Measurements from ENCODE around the gene RNU7-1. TPM values are rescaled to one million over a fixed set of nuclear protein-coding genes. Genes with fewer than 3 reads are reported as not detected.
A peak's percentile ranks its signal among the peaks of the same experiment; 100 is the strongest.
"Not testable (repeated sequence)": the region's sequence is repeated elsewhere in the genome, so short reads cannot be mapped to it uniquely, and the experiment has no call there.

The RNU7-1 gene
- not detected for total RNA-seq
- long read RNA-seq, result 0 reads

DNA sequence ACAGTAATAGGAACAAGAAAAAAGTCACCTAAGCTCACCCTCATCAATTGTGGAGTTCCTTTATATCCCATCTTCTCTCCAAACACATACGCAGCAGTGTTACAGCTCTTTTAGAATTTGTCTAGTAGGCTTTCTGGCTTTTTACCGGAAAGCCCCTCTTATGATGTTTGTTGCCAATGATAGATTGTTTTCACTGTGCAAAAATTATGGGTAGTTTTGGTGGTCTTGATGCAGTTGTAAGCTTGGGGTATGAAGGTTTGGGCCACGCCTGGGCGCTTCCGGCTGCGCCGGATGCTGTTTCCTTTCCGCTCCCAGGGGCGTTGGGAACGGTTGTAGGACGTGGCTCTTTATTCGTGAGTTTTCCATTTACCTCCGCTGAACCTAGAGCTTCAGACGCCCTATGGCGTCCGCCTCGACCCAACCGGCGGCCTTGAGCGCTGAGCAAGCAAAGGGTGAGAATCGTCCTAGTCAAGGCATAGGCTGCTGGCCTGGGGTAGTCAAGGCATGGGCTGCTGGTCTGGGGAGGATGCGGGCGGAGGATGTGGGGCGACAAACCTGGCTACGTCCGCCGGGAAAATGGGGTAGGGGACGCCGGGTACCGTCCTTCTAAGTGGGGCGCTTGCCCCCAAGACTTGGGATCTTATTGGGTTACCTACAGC lies at the start of gene RNU7-1, which contains the start of gene C12orf57:
TSS of gene RNU7-1 (plus strand) at position 95 of the 659 bp plus-strand sequence.
TSS of gene C12orf57 (plus strand) at position 301 of the 659 bp plus-strand sequence. CDS start at position 401, 100 bp downstream.
- peak; percentile 71 for ATAC-seq
- intact Hi-C loops (cut with DNase I), result loop anchor here (1.0 to 5.0 kb wide), 4 partner anchors 17 to 165 kb away; partner anchors contain the start of genes ATN1, C1RL and SPSB2
- DNase-seq (ENCODE audit: missing footprints), result peak; percentile 81

DNA sequence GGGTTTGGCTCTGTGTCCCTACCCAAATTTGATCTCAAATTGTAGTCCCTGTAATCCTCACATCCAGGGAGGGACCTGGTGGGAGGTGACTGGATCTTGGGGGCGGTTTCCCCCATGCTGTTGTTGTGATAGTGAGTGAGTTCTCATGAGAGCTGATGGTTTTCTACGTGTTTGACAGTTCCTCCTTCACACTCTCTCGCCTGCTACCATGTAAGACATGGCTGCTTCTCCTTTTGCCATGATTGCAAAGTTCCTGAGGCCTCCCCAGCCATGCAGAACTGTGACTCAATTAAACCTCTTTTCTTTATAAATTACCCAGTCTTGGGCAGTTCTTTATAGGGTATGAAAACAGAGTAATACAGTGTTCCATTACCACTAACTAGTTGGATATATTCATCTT lies 49.3 kb upstream of the RNU7-1 start:
- ATAC-seq (no peak), DNase-seq (ENCODE audit: missing footprints) (no peak)
- intact Hi-C loops (cut with DNase I), result no loop called here

DNA sequence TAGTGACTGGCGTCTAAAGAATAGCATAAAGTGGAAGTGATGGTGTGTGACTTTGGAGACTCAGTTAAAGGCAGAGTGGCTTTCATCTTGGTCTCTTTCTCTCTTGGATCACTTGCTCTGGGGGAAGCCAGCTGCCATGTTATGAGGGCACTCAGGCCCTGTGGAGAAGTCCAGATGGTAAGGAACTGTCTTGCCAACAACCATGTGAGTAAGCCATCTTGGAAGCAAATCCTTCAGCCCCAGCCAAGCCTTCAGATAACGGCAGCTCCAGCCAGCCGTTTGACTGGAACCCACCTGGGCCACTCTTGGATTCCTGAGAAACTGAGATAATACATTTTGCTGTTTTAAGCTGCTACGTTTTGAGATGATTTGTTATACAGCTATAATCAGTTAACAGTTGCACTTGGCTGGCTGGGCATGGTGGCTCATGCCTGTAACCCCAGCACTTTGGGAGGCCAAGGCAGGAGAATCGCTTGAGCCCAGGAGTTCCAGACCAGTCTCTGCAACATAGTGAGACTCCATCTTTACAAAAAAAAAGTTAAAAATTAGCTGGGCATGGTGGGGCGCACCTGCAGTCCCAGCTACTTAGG lies 46.7 kb upstream of the RNU7-1 start:
- no peak for DNase-seq (ENCODE audit: missing footprints)
- intact Hi-C loops (cut with DNase I), result no loop called here

DNA sequence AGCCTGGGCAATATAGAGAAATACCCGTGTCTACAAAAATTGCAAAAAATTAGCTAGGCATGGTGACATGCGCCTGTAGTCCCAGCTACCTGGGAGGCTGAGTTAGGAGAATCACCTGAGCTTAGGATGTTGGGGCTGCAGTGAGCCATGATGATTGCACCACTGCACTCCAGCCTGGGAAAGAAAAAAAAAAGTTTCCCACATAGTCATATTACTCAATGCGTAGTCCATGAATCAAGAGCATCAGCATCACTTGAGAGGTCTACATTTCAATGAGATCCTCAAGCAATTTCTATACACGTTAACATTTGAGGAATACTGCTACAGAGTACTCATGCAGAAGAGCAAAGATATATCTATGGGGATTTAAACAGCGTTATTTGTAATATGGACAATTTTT lies 44.2 kb upstream of the RNU7-1 start:
- DNase-seq (ENCODE audit: missing footprints) (no peak), ATAC-seq (no peak)
- intact Hi-C loops (cut with DNase I), result no loop called here

More for the DNA sequence above, 46.7 kb upstream of the RNU7-1 start:
- ATAC-seq, result no peak

DNA sequence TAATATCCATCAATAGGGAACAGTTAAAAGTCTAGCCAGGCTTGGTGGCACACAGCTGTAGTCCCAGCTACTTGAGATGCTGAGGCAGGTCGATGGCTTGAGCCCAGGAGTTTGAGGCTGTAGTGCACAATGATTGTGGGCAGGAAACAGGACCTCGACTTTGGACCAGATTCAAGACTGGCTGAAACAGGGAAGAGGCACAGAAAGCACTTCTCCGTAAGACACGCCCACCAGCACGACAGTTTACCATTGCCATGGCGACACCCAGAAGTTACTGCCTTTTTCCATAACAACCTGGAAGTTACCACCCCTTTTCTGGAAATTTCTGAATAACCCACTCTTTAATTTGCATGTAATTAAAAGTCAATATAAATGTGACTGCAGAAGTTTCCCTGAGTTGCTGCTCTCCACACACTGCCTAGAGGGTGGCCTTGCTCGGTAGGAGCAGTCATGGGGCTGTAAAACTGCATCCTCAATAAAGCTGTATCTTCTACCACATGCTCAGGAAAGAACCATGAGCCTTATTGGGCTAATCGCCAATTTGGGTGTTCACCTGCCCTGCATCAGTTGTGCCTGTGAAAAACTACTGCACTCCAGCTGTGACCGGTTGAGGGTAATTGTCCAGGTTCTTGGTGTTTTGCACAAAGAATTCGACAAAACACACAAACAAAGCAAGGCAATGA lies 43.6 kb upstream of the RNU7-1 start:
- ATAC-seq, result no peak
- peak; percentile 78 for DNase-seq (ENCODE audit: missing footprints)
- intact Hi-C loops (cut with DNase I), result no loop called here

DNA sequence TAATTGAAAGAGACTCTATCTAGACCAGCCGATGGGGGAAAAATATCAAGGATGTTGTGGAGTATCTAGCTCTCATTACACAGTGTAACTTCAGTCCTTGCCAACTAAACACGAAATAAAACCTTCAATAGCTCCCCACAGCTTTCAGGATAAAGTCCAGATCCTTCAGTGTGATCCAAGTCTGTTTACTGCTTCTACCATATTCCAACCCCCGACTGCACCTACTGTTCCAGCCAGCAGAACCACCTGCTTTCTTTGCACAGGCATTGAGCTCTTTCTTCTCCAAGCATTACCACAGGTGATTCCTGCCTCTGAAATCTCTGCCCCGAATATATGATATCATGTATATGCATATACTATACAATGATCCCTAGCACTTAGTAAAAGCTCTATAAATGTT lies 41.2 kb upstream of the RNU7-1 start:
- ATAC-seq, result no peak
- DNase-seq (ENCODE audit: missing footprints), result no peak
- intact Hi-C loops (cut with DNase I), result no loop called here

DNA sequence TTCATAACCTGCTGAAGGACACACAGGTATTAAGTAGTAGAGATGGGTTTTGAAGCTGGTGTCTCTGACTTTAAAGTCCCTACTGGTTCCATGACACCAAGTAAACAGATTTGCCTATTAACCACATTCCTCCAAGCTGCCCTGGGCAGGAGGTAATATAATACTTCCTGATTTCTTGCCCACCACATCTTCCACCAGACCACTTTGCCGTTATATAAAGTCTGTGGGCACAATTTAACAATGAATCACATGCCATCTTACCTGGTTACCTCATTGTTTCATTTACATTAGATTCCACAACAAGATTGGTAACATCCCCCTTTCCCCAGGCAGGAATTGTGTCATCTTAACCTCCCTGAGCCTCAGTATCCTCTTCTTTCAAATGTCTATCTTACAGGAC lies 39.9 kb upstream of the RNU7-1 start:
- intact Hi-C loops (cut with DNase I), result loop anchor here (2.0 kb wide), 1 partner anchor 21 kb away; no protein-coding TSS in a partner anchor
- DNase-seq (ENCODE audit: missing footprints) (no peak), ATAC-seq (no peak)

DNA sequence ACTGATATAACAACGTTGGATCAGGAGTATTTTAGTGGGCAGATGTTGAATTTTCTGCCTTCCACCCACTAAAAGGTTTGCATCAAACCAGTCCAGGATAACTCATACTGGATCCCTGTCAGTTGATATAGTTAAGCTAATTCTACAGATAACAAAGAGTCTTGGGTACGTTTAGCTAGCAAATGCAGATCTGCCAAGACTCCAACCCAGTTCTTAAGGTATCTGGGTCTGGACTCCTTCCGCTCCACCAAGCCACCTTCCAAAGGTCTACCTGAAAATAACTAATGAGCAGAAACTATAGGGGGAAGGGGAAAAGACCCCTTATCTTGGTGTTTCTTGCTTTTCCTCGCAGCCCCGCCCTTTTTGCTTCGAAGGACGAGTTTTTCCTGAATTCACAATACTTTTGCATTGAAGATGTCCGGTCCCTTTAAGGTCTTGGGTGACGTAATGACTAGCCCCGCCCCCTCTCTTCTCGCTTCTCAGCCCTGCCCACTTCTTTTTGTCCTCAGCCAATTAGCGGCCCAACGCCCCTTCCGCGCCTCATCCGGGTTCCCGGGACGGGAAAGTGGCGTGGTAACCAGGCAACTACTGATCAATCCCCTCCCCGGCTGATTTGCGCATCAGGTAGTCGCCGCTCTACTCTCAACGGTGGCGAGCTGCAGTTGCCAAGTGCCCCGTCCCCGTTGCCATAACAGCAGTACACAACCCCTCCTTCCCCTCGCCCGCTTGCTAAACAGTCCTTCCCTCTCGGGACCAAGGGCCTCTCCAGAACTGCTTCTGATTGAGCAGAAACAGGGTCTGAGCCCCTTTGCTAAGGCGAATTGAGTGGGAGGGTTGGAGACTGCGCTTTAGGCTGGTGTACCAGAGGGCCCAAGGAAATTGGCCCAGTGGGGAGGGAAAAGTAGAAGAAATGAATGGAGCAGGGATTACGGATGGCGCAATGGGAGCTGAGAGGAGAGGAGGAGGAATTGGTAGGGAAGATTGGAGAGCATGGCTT lies 39.0 kb upstream of the RNU7-1 start, which contains the start of gene LRRC23:
TSS of gene LRRC23 (plus strand) at position 543 of the 997 bp plus-strand sequence. CDS start 812 bp downstream, outside the sequence.
- DNase-seq (ENCODE audit: missing footprints) (peak; percentile 98), ATAC-seq (peak; percentile 98)
- intact Hi-C loops (cut with DNase I), result loop anchor here (2.0 kb wide), 1 partner anchor 20 kb away; no protein-coding TSS in a partner anchor

DNA sequence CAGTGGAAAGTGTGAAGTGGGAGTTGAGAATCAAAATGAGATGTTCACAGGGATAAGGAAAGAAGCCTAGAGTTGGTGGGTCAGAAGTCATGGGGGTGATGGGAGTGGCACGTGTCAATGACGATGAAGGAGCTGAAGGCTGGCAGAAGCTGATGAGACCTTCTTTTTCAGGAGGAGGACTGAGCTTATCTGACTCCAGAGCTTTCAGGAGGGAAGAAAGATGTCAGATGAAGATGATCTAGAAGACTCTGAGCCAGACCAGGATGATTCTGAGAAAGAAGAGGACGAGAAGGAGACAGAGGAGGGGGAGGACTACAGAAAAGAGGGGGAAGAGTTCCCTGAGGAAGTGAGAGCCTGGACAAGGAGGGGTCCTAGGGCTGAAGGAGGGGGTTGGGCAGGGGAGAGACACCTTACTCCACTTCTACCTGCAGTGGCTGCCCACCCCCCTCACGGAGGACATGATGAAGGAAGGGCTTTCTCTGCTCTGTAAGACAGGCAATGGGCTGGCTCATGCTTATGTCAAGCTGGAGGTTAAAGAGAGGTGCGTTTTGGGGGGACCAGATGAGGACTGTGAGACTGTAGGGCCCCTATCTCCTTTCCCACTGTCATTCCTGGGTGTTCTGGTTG lies 38.1 kb upstream of the RNU7-1 start:
- intact Hi-C loops (cut with DNase I), result loop anchor here (2.0 kb wide), 1 partner anchor 19 kb away; no protein-coding TSS in a partner anchor
- no peak for DNase-seq (ENCODE audit: missing footprints)
- ATAC-seq, result no peak

DNA sequence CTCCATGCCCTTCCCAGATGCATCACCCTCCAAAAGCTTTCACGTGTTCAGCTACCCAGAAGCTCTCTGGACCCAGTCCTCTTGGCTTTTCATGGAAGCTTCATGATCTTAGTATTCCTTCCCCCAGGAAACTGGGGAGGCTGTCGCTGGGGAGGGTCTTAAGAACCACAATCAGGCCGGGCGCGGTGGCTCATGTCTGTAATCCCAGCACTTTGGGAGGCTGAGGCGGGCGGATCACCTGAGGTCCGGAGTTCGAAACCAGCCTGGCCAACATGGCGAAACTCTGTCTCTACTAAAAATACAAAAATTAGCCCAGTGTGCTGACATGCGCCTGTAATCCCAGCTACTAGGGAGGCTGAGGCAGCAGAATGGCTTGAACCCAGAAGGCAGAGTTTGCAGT lies 35.5 kb upstream of the RNU7-1 start:
- DNase-seq (ENCODE audit: missing footprints); ATAC-seq; intact Hi-C loops (cut with DNase I): not testable (repeated sequence)

DNA sequence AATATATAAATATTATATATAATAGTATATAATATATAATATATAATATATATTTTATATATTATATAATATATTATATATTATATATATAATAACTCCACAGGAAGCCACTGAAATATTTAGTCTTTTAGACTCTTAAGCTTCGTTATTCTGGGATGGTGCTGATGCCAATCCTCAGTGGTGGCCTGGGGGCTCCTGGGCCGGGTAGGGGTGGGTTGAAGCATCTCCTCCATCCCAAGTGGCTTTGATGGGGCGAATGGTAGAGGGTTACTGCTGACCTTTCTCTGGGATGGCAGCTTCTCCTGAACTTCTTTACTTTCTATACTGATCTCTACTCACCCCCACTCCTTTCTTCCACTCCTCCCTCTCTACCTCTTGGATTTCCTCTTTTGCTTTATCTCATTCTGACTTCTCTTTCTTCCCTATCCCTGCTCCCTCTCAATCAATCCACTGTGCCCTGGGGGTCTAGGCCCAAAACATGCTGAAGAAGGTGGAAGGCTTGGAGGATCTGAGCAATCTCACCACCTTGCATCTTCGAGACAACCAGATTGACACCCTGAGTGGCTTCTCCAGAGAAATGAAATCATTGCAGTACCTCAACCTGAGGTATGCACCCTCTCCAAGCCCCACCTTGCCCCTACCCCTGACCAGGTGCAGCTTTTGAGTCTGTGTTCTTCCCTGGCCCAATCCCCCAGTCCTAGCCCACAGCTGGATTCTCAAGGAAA lies 34.0 kb upstream of the RNU7-1 start:
- intact Hi-C loops (cut with DNase I), result no loop called here
- ATAC-seq (no peak), DNase-seq (ENCODE audit: missing footprints) (no peak)

DNA sequence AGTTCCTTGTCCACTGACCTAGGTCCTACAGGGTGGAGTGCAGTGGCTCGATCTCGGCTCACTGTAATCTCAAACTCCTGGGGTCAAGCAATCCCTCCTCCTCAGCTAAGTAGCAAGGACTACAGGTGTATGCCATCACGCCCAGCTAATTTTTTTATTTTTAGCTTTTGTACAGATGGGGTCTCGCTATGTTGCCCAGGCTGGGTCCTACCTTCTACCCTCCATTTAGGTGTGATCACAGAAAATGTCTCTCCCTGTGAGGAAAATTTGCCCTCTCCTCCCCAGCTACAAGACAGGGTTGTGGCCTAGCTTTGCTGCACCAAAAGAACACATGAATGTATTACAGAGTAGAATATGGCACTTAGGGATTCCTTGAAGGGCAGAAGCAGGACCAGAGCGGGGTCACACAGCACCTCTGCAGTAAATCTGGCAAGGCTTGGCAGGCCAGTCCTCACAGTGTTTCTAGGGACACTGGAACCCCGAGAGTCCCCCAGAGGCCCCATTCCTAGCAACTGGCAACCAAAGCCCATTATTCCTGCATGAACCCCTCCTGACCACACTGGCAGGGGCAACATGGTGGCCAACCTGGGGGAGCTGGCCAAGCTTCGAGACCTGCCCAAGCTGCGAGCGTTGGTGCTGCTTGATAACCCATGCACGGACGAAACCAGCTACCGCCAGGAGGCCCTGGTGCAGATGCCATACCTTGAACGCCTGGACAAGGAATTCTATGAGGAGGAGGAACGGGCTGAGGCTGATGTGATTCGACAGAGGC lies 31.3 kb upstream of the RNU7-1 start:
- DNase-seq (ENCODE audit: missing footprints), result no peak
- ATAC-seq, result no peak
- intact Hi-C loops (cut with DNase I), result no loop called here

DNA sequence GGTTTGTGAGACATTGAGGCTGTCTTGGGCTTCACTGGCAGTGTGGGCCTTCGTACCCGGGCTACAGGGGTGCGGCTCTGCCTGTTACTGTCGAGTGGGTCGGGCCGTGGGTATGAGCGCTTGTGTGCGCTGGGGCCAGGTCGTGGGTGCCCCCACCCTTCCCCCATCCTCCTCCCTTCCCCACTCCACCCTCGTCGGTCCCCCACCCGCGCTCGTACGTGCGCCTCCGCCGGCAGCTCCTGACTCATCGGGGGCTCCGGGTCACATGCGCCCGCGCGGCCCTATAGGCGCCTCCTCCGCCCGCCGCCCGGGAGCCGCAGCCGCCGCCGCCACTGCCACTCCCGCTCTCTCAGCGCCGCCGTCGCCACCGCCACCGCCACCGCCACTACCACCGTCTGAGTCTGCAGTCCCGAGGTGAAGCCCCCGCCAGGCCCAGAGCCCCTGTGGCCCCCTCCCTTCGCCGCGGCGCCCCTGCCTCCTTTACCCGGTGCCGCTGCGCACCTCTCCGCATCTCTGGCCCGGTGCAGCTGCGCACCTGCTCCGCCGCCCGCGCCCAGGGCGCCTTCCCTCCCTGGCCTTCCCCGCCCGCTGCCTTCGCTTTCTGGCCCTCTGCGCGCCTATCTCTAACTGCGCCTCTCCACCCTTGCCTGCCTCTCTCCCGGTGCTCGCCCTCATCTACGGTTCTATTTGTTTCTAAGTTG lies 29.2 kb upstream of the RNU7-1 start, which contains the start of gene ENO2:
TSS of gene ENO2 (plus strand) at position 335 of the 701 bp plus-strand sequence. CDS start 1,253 bp downstream, outside the sequence.
- ATAC-seq, result peak; percentile 89
- peak; percentile 87 for DNase-seq (ENCODE audit: missing footprints)
- intact Hi-C loops (cut with DNase I), result no loop called here

DNA sequence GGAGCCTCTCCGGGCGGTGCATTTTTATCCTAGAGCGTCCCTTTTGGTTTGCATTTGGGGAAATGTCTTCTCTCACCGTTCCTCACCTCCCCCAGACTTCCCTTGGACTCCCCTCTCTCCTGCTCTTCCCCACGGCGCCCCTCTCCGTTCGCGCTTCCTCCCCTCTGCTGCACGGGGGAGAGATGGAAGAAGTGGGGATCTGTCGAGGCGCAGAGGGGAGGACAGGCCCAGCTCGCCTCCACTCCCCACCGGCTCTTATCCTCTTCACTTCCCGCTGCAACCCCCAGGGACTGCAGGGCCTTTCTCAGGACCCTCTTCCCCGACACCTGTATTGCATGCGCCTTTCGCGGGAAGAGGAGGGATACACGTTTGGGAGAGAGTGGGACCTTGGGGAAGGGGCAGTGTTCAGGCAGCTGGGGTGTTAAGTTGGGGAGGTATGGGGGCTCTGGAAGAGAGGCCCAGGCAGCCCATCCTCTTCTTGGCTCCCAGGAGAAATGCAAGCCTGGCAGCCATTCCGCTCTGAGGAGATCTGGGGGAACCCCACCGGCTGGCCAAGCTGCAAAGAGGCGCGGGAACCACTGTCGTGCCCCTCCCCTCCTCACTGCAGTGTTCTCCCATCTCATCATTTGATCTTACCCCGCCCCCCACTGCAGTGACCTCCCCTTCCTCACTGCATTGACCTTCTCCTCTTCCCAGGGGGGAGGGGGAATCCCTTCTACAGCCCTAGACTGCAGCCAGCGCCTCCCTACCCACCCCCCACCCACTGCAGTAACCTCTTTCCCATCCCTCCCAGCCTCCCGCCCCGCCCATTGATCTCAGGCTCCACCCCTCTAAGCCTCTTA lies 28.4 kb upstream of the RNU7-1 start:
- ATAC-seq, result no peak

DNA sequence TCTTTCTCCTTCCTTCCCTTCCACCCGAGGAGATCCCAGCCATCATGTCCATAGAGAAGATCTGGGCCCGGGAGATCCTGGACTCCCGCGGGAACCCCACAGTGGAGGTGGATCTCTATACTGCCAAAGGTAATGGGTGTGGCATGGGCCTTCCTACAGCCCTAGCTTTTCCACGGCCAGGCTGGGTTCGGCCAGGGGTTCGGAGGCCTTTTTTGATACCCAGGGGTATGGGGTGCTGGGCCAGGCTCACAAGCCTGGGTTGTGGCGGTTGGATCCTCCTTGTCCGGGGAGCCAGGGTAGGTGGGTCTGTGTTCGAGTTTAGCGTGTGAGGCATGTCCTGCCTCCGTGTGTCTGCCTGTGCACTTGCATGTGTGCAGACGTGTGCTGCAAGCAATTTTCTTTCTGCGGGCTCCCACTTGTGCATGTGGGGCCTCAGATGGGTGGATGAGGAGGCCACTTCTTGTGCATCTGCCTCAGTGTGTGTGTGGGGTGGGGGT lies 27.8 kb upstream of the RNU7-1 start:
- intact Hi-C loops (cut with DNase I), result no loop called here
- DNase-seq (ENCODE audit: missing footprints) (no peak), ATAC-seq (no peak)

More for the DNA sequence above, 28.4 kb upstream of the RNU7-1 start:
- intact Hi-C loops (cut with DNase I), result no loop called here
- no peak for DNase-seq (ENCODE audit: missing footprints)
